Measurements from ENCODE around the gene TRIO.
"Not testable (repeated sequence)": the region's sequence is repeated elsewhere in the genome, so short reads cannot be mapped to it uniquely, and the experiment has no call there.

Gene TRIO

DNA sequence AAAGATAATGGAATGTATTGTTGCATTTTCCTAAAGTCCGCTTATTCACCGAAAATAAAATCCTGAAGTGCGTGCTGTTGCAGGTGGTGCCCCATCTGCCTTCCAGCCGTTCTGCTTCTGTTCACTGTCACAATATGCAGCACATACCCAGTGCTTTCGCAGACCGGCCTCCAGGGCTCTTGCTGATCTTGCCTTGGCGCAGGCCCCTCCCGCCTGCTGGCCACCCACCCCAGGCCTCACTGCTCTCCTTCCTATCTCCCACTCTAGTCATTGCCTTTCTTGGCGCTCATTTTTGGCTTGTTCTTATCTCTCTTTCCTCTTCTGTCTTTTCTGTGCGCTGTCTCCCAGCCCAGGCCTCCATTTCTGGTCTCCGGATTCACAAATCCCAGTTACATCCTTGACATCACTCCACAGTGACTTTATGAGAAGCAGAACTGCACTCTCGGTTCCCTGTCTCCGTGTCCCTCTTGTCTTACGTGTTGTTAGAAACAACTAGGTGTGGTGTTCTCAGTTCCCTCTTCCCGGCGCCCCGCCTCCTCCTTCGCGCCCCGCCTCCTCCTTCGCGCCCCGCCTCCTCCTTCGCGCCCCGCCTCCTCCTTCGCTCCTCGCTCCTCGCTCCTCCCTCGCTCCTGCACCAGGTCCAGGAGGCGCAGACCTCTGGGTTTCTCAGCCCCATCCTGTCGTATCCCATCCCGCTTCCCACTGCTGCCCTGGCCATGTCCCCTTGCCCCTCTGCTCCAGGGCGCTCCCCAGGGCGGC, 236.8 kb downstream of the TRIO start:
- TF ChIP-seq, protein P1, sequence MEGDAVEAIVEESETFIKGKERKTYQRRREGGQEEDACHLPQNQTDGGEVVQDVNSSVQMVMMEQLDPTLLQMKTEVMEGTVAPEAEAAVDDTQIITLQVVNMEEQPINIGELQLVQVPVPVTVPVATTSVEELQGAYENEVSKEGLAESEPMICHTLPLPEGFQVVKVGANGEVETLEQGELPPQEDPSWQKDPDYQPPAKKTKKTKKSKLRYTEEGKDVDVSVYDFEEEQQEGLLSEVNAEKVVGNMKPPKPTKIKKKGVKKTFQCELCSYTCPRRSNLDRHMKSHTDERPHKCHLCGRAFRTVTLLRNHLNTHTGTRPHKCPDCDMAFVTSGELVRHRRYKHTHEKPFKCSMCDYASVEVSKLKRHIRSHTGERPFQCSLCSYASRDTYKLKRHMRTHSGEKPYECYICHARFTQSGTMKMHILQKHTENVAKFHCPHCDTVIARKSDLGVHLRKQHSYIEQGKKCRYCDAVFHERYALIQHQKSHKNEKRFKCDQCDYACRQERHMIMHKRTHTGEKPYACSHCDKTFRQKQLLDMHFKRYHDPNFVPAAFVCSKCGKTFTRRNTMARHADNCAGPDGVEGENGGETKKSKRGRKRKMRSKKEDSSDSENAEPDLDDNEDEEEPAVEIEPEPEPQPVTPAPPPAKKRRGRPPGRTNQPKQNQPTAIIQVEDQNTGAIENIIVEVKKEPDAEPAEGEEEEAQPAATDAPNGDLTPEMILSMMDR (IDR thresholded peaks at IDR 0.05; ENCODE audit: insufficient read depth, missing control alignments), result no peak
- FAIRE-seq, result no peak

GRCh38 chr5:14380712-14381111, 237.6 kb downstream of the TRIO start:
- no peak for FAIRE-seq
- TF ChIP-seq, protein P1 (IDR thresholded peaks at IDR 0.05; ENCODE audit: insufficient read depth, missing control alignments), result no peak
- no peak for DNase-seq (ENCODE audit: insufficient read length, low spot score)

More for the DNA sequence above, 236.8 kb downstream of the TRIO start:
- no peak for DNase-seq (ENCODE audit: insufficient read length, low spot score)

DNA sequence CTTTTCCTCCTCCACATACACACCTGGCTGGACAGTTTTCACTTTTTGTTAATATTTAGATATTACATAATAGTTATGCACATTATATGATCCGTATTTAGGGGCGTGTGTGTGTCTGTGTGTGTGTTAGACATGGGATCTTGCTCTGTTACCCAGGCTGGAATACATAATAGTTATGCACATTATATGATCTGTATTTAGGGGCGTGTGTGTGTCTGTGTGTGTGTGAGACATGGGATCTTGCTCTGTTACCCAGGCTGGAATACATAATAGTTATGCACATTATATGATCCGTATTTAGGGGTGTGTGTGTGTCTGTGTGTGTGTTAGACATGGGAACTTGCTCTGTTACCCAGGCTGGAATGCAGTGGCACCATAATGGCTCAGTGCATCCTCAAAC, 239.5 kb downstream of the TRIO start:
- DNase-seq (ENCODE audit: insufficient read length, low spot score) (no peak), FAIRE-seq (no peak)
- TF ChIP-seq, protein P1 (IDR thresholded peaks at IDR 0.05; ENCODE audit: insufficient read depth, missing control alignments), result no peak

GRCh38 chr5:14383923-14384322, 240.8 kb downstream of the TRIO start:
- no peak for DNase-seq (ENCODE audit: insufficient read length, low spot score)
- FAIRE-seq, result no peak

GRCh38 chr5:14385019-14385418, 241.9 kb downstream of the TRIO start:
- DNase-seq (ENCODE audit: insufficient read length, low spot score) (no peak), FAIRE-seq (no peak)
- TF ChIP-seq, protein P1 (IDR thresholded peaks at IDR 0.05; ENCODE audit: insufficient read depth, missing control alignments), result no peak

More at GRCh38 chr5:14383923-14384322, 240.8 kb downstream of the TRIO start:
- TF ChIP-seq, protein P1 (IDR thresholded peaks at IDR 0.05; ENCODE audit: insufficient read depth, missing control alignments), result no peak

DNA sequence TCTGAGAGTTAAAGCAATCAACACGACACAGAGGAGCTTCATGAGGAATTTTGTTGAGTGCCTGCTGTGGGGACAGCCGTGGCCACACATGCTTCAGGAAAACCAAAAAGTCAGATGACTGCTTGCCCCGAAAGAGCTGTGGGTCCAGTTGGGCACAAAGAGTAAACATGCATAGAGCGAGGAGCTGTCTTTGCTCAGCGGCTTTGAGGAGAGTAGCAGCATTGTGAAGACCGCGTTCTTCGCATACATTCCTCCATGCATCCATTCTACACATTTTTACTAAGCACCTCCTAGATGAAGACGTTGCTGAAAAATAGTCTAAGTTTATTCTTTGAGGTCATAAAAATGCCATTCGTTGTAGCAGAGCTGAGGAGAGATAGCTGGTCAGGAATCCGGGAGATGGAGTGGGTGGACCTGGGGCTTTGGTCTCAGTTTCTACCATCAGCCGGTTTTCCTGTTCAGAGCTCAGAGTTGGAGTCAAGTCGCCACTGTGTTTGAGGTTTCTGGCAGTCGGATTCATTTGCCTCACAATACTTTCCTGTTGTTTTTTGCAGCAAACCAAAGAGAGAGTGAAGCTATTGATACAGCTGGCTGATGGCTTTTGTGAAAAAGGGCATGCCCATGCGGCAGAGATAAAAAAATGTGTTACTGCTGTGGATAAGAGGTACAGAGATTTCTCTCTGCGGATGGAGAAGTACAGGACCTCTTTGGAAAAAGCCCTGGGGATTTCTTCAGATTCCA, 243.9 kb downstream of the TRIO start:
- TF ChIP-seq, protein P1 (IDR thresholded peaks at IDR 0.05; ENCODE audit: insufficient read depth, missing control alignments), result no peak
- no peak for DNase-seq (ENCODE audit: insufficient read length, low spot score)
- FAIRE-seq, result no peak

GRCh38 chr5:14388741-14389140, 245.6 kb downstream of the TRIO start:
- DNase-seq (ENCODE audit: insufficient read length, low spot score), result no peak
- TF ChIP-seq, protein P1 (IDR thresholded peaks at IDR 0.05; ENCODE audit: insufficient read depth, missing control alignments), result no peak
- no peak for FAIRE-seq

GRCh38 chr5:14392552-14392951, 249.4 kb downstream of the TRIO start:
- not testable (repeated sequence) for FAIRE-seq; DNase-seq (ENCODE audit: insufficient read length, low spot score)

Measured in D721Med (cell line).